GM12874 (cell line): ENCODE measurements around the gene FHOD3.

Source experiments
- CTCF ChIP-seq: IDR thresholded peaks from 2 replicates; pipeline ENCODE4 v1.5.1; 2011; ENCODE audit warnings: low read depth, mild to moderate bottlenecking, control low read depth, low read length, moderate library complexity; ENCODE audit not compliant: insufficient read depth

FHOD3 gene

GRCh38 chr18:36376361-36376760 lies 78.8 kb downstream of the FHOD3 start:
- TF ChIP-seq CTCF, result no peak

GRCh38 chr18:36377626-36378025 lies 80.1 kb downstream of the FHOD3 start:
- no peak for TF ChIP-seq CTCF

DNA sequence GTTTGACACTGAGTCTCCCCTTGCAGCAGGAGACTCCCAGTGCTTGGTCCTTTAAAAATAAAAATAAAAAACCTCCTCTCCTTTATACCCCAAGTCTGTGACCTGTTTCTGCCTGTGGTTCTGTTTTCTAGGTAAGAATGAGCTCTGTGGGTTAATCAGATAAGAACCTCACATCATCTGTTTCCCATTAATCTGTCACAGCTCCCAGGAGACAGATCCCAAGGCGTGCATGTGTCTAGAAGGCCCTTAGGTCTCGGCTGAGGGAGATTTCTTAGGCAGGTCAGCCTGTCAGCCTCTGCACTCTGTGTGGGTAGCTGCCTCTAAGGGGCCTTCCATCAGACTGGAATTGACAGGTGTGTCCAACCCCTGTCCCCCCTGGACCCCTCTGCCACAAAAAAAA lies 80.7 kb downstream of the FHOD3 start:
- TF ChIP-seq CTCF, result no peak

DNA sequence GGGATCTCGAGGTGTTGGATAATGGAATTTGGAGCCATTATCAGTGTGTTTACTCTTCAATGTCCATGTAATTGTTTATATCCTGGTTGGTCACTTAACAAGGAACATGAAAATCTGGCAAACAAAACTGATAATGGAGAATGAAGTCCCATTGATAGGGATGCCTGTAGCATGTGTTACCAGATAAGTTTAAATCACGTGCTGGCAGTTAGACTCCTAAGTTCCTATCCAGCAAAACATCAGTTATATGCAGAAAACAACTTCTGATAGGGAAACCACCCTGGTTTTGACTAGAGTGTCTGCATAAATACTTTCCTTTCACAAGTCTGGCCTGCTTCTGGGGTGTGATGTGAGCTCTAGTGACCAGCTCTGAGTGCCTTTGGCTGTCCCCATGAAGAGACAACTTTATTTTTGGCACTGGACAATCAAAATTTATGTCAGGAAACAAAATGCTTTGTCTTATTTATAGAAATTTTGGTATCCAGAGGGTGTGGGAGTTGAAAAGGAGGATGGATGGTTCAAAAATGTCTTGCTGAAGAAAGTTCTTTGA lies 82.0 kb downstream of the FHOD3 start:
- TF ChIP-seq CTCF, result no peak

DNA sequence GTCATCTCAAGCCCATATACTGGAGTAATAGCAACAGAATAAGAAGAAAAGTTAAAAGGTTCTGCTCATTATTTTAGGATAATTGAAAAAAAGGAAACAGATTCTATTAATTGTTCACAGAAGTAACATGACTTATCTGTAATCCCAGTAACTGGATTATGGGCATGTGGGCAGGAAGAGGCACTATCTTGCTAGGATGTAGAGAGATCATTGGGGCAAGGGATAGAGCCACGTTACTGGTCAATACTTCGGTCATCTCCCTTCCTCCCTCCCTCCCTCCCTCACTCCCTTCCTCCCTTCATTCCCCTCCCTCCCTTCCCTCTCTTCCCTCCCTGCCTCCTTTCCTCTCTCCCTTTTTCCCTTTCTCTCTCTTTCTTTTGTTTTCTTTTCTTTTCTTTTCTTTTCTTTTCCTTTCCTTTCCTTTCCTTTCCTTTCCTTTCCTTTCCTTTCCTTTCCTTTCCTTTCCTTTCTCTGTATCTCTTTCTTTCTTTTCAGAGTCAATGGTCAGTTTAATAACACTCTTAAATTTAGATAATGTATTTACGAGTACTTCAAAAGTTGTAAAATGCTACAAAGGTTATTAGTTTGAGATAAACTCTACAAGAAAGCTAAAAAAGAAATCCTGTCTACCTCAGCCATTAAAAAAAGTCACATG lies 82.8 kb downstream of the FHOD3 start:
- TF ChIP-seq CTCF, result no peak

GRCh38 chr18:36381075-36381474 lies 83.6 kb downstream of the FHOD3 start:
- TF ChIP-seq CTCF, result no peak

DNA sequence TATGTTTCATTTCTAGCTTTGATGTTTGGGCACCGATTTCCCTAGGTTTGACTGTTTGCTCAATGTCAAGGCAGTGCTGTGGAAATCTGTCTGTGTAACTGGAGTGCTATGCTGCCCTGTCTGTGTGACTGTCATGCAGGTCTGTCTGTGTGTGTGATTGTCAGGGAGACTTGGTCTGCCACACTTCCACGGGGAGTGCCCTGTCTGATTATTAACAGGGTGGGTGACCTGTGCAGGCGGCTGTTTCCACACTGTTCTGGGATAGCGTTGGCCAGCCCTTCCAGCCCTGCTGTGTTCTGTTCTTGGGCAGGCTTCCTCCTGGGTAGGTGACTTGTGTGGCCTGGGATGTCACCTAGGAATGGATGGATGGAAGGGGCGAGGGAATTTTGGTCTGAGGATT lies 85.3 kb downstream of the FHOD3 start:
- no peak for TF ChIP-seq CTCF
